GM12892 (cell line): Measurements from ENCODE around the gene SSRP1. TPM values are rescaled to one million over a fixed set of nuclear protein-coding genes. Genes with fewer than 3 reads are reported as not detected.

Experiments
- DNase-seq: peaks from one replicate; pipeline ENCODE4 v3.0.0; 2011; ENCODE audit not compliant: insufficient read length
- FAIRE-seq: peaks from 2 replicates; lab custom pipeline; 2011; peaks lifted over from hg19 to GRCh38; lab: Jason Lieb, UNC
- POLR2A ChIP-seq: IDR thresholded peaks from 2 replicates; pipeline ENCODE4 v1.6.1; 2011; ENCODE audit warnings: low read depth, low read length, control low read depth
- POLR2AphosphoS5 ChIP-seq: IDR thresholded peaks from 2 replicates; pipeline ENCODE4 v1.6.1; 2011; ENCODE audit warnings: low read depth, low read length, control low read depth
- TAF1 ChIP-seq: IDR thresholded peaks from 2 replicates; pipeline ENCODE4 v1.6.1; 2011; ENCODE audit warnings: low read depth, mild to moderate bottlenecking, control low read depth, low read length, borderline replicate concordance
- polyA plus RNA-seq: library from polyadenylated mRNA; unstranded; fragments of >200 nt; gene quantifications from one replicate; pipeline ENCODE4 v1.2.1, GENCODE V29; 2012; ENCODE audit warnings: missing spikeins, inconsistent platforms; ENCODE audit not compliant: missing spikeins

SSRP1 gene, protein sequence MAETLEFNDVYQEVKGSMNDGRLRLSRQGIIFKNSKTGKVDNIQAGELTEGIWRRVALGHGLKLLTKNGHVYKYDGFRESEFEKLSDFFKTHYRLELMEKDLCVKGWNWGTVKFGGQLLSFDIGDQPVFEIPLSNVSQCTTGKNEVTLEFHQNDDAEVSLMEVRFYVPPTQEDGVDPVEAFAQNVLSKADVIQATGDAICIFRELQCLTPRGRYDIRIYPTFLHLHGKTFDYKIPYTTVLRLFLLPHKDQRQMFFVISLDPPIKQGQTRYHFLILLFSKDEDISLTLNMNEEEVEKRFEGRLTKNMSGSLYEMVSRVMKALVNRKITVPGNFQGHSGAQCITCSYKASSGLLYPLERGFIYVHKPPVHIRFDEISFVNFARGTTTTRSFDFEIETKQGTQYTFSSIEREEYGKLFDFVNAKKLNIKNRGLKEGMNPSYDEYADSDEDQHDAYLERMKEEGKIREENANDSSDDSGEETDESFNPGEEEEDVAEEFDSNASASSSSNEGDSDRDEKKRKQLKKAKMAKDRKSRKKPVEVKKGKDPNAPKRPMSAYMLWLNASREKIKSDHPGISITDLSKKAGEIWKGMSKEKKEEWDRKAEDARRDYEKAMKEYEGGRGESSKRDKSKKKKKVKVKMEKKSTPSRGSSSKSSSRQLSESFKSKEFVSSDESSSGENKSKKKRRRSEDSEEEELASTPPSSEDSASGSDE
- 117 TPM for polyA plus RNA-seq

DNA sequence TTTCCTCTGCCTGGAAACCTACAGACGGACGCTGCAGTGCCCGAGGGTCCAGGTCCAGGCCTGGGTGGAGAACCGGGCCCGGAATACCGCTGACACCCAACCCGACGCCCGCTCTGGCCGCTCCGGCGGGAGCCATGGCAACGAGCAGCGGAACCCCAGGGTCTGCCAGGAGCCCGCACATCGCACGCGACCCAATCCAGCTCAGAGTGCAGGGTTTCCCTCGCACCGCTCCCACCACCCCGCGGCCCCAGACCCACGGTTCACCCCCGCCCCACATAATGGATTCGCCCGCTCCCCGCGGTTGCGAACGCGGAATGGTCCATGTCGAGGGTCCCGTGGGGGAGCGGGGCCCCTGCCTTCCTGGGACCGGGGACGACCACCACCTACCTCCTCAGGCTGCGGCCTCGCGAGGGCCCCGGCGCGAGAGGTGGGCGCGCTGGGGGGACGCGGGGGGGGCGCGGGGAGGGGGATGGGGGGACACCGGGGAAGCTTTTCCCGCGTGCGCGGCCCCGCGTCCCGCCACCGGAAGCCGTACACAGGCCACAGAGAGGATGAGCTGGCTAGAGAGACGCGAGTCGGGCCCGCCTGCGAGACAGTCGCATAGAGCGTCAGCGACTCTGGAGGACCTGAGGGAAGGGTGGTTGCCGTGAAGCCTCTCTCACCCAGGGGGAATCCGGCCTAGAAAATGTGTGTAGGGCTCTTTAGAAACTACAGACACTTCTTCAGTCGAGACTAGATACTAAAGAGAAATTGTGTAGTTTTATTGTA is at the start of gene SSRP1:
SSRP1 (minus strand) TSS at position 550 of the 768 bp plus-strand sequence. CDS start 771 bp downstream, outside the sequence.
- DNase-seq, result peak; percentile 91

DNA sequence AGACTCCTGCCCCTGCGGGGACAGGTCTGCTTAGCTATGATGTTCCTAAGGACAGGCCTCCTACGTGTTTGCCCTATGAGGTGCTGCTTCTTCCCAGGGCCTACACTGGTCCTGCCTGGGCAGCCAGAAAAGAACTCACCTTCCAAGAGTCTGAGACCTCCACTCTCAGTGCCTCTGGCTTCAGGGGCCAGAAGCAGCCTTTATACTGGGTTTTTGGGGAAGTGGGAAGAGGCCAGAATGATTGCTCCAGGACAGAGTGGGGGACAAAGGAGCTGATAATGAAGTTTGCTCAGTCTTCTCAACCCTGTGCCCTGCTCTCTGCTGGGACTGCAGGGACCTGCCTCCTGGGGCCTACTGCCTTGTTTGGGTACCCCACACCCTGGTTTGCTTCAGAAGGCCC is 45.3 kb upstream of the SSRP1 start, which contains the start of gene PRG3:
PRG3 (minus strand) TSS at position 176 of the 400 bp plus-strand sequence. CDS start 442 bp downstream, outside the sequence.
- DNase-seq (no peak), FAIRE-seq (no peak)
- TF ChIP-seq POLR2A (no peak), TAF1 (no peak), POLR2AphosphoS5 (no peak)

More for the DNA sequence above, at the start of gene SSRP1:
- peak; percentile 99 for FAIRE-seq
- peak; percentile 81 for TF ChIP-seq POLR2AphosphoS5
- TF ChIP-seq TAF1, result peak; percentile 83
- peak; percentile 83 for TF ChIP-seq POLR2A

DNA sequence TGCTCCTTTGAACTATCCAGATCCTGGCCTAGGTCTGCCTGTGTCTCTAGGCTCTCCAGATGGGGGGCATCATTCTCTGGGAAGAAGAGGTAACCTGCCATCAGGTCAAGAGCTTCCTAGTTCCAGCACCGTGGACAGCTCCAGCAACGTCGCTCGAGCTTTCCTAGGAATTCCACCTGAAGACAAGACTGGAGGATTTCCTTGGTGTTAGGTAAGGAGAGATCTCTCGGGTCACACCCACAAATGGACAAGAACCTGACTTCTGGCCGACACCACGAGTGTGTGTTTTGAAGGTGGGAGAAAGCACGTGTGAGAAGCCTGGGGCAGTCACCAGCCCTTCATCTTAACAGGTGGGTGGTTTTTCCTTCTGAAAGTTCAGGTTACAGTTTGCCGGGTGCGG is 44.0 kb upstream of the SSRP1 start:
- no peak for DNase-seq
- FAIRE-seq, result no peak
- TF ChIP-seq POLR2A (no peak), POLR2AphosphoS5 (no peak), TAF1 (no peak)

DNA sequence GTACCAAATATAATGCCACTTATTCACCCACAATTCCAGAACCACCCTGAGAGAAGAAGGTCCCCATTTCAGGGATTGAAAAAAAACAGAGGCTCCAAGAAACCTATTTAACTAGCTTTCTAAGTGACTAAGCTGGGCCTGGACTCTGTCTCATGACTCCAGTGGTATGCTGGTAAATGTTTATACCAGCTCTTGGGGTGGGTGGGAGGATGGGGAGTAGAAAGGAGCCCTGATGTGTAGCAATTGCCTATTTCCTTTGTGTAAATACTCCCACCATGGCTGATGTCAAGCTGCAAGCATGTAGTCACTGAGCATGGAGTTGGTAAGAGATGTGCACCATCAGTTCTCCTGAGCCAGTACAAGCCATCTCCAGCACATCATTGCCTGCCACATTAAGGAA is 42.5 kb upstream of the SSRP1 start:
- FAIRE-seq (no peak), DNase-seq (no peak)
- TF ChIP-seq POLR2A (no peak), TAF1 (no peak), POLR2AphosphoS5 (no peak)

DNA sequence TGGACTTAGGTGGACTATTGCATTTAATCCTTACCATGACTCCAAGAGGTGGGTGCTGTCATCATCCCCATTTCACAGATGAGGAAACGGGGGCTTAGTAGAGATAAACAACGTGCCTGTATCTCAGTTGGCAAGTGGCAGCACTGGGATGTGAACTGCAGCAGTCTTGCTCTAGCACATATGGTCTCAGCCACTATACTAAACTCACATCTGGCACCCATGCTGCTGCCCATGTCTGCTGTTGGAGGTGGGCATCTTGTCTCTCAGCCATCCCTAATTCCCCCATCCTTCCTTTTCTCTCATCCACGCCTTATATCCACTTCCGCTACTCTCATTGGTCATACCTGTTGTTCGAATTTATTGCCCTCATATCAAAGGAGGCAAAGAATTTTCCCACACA is 41.4 kb upstream of the SSRP1 start:
- FAIRE-seq, result no peak

DNA sequence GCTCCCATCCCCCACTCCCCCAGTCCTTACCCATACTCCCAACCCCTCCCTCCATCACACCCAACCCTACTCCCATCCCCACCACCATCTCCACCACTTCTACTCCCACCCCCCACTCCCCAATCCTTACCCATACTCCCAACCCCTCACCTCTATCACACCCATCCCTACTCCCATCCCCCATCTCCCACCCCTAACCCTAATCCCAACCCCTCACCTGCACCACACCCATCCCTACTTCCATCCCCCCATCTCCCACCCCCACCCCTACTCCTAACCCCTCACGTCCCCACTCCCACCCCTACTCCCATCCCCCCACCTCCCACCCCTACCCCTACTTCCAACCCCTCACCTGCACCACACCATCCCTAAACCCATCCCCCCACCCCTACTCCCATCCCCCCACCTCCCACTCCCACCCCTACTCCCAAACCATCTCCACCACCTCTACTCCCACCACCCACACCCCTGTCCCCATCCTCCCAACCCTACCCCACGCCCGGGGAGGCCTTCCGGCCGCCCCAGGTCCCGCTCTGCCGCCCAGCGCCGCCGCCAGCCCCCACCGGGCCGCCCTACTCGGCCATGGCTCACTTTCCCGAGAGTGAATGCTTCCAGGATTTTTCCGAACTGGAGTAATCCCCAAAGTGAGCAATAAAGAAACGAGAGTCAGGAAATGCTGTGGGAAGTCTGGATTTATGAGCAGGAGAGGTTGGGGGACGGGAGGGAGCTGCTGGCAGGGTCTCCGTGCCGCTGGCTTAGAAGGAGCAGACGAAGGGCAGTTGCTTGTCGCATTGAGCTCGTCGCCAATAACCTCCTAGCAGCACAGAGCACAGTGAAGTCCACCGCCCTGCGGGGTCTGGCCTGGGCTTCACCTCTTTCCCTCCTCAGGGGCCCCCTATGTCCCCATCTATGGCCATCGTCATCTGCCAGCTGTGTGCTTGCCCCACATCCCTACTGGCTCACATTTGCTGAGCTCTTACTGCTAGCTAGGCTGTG is 40.7 kb upstream of the SSRP1 start:
- TF ChIP-seq TAF1, result no peak
- TF ChIP-seq POLR2A, result no peak
- TF ChIP-seq POLR2AphosphoS5, result no peak
- no peak for DNase-seq

More for the DNA sequence above, 41.4 kb upstream of the SSRP1 start:
- TF ChIP-seq POLR2A, result no peak
- TF ChIP-seq TAF1, result no peak
- no peak for TF ChIP-seq POLR2AphosphoS5
- DNase-seq, result no peak

DNA sequence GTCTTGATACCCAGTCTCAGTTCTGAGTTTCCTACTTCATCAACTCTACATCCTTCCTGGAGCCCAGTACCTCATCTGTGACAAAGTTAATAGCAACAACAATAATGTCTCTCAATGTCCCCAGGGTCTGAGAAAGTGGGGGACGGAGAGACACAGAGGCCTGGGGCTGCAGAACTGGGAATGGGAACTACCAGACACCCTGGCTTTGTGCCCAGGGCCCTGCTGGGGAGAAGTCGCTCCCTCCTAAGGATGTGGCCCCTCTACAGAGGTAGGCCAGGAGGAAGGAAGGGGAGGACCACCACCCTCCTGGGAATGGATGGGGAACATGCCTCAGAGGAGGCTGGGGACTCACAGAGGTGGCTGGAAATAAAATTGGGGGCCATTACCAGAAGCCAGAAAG is 39.8 kb upstream of the SSRP1 start:
- TF ChIP-seq TAF1 (no peak), POLR2AphosphoS5 (no peak), POLR2A (no peak)
- DNase-seq, result no peak
- FAIRE-seq, result no peak

More for the DNA sequence above, 40.7 kb upstream of the SSRP1 start:
- no peak for FAIRE-seq

DNA sequence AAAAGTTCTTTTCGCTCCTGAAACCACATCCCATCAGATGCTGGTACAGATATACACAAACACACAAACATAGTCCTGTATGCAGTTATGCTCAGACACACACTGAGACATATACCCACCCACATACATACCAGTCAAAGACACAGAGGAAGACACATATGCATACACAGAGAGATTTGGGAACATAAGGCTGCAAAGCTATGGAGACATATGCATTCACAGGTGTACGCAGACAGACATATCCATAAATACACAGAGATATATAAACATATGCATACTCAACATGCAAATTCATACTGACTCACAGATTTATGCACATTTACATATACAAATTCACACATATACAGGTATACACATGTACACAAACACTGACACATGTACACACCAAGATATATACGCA is 39.3 kb upstream of the SSRP1 start:
- DNase-seq (no peak), FAIRE-seq (no peak)
- TF ChIP-seq POLR2A (no peak), TAF1 (no peak), POLR2AphosphoS5 (no peak)

DNA sequence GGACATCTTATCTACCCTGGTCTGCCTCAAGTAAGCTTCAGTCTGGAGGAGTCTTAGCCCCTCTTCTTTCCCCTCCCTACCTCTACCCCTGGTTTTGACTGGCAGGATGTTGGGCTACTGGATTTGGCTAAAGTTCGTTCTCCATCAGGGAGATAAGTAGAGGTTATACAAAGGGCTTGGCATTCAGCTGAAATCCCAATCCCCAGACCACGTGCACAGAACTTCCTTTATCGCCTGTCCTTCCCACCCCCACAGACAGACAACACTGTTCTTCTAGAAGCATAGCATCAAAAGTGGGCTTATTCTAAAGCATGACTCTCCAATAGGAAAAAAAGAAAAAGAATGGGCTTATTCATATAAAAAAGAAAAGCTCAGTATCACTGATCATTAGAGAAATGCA is 37.5 kb upstream of the SSRP1 start:
- no peak for FAIRE-seq
- DNase-seq, result no peak
- TF ChIP-seq POLR2AphosphoS5, result no peak

DNA sequence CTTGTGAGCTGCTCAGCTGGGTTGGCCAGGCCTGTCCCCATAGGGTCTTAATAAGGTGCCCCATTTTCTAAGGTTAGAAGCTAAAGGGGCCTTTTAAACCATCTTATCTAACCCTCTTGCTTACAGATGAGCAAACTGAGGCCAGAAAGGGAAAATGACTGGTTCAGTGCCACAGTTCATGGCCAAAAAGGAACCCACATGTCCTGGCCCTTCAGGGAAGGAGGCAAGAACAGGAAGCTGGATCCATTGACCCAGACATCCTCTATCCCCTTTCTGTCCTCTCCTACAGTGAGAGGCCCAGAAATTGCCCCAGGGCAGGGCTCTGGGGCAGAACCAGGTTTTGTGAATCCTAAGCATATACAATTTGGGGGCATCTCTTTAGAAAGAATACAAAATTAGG is 35.2 kb upstream of the SSRP1 start:
- DNase-seq (no peak), FAIRE-seq (no peak)
- TF ChIP-seq POLR2AphosphoS5, result no peak
- TF ChIP-seq TAF1, result no peak
- TF ChIP-seq POLR2A, result no peak

DNA sequence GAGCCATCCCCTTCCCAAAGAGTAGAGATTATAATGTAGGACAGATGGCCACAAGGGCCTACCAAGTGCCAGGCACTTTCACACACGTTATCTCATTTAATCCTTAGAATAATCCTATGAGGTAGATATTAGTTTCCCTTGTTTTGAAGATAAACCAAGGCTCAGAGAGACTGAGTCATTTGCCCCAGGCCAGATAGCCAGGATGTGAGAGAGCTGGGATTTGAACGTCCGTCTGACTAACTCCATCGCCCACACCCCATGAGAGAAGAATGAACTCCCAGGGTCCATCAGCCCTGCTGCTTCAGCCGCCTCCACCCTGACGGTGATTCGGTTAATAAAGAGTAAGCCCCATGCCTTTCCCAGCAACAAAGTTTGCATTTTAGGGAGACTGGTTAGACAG is 34.6 kb upstream of the SSRP1 start:
- DNase-seq (no peak), FAIRE-seq (no peak)
- no peak for TF ChIP-seq POLR2A
- no peak for TF ChIP-seq TAF1
- no peak for TF ChIP-seq POLR2AphosphoS5
